Suppressor macrophage treated with lipopolysaccharide for 4 hours (primary cell): ENCODE results near the gene POU3F2.
A peak's percentile ranks its signal among the peaks of the same experiment; 100 is the strongest.

Experiments
- DNase-seq: peaks from one replicate; pipeline ENCODE4 v3.0.0-alpha.2; 2020

POU3F2 gene

DNA sequence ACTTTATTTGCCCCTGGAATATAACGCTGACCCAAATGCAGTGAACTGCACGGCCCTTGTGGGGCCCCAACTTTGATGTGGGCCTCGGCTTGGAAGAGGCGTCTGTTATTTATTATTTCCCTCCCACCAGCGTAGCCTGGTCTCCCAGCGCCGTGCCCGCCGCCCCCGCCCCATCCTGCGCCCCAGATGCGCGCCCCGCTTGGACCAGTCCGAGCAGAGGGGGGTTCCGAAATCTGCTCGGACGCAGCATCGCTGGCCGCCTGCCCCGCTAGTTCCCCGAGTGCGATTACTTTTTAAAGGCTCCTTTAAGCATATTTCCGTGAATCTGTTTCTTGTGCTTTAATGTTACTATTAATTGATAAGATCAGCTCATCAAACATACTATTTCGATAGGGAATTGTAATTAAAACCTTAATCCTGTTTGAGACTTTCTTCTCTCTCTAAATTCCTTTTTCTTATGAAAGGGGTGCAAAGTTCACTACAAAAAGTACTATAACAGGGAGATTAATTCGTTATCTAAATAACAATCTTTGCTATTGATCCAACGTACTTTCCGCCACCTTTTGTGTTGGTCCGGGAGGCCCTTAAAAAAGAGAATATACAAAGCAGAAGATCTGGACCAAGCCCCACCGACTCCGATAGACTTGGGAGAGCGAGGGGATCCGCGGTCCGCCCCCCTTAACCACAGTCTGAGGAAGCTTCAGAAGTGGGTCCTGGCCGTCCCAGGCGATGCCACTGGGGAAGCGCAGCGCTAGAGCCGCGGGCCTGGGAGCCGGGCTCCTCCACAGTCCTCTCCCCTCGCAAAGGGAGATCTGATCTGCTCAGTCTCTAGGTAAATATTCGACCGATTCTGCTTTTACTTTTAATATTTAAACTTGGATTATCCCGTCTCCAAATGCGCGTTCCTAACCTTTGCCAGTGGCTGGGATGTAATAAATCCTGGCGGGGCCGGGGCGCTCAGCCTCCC lies 10.2 kb downstream of the POU3F2 start:
- DNase-seq: no peak

- peak; percentile 79 for DNase-seq
Measured at GRCh38 chr6:98845211-98846020, 11.0 kb downstream of the POU3F2 start.

GRCh38 chr6:98846021-98846380 lies 11.6 kb downstream of the POU3F2 start:
- no peak for DNase-seq

- DNase-seq: no peak
Measured at GRCh38 chr6:98847416-98847778, 13.0 kb downstream of the POU3F2 start.

DNA sequence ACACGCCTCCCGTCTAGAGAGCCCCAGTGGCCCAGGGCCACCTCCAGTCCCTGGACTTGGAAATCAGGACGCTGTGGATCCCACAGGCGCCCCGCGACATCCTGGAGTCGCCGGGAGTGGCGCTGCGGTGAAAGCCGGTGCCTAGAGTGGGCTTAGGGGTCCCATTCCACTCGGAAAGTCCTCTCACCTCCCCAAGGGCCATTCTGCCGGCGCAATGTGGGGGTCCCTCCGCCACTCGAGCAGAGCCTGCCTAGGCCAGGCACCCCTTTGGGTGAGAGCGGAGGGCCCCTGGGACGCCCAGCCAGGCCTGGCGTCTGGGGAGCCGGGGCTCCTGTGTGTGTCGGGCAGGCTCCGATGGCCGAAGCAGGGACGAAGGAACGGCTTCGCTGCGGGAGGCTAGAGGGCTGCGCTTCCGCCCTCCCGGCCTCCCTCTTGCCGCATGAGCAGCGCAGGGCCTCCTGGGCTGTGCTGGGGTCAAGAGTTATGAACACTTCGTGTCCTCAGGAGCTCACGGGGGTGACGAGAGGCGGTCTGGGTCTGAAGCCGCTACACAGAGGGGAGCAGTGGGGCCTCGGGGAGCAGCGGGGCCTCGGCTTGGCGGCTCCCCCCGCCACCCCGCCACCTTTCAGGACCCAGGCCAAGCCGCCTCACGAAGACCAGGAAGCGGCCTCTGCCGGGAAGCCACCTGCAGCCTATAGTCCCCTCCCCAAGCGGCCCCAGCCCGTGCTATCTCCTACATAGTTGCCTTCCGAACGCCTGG lies 13.6 kb downstream of the POU3F2 start:
- no peak for DNase-seq

DNA sequence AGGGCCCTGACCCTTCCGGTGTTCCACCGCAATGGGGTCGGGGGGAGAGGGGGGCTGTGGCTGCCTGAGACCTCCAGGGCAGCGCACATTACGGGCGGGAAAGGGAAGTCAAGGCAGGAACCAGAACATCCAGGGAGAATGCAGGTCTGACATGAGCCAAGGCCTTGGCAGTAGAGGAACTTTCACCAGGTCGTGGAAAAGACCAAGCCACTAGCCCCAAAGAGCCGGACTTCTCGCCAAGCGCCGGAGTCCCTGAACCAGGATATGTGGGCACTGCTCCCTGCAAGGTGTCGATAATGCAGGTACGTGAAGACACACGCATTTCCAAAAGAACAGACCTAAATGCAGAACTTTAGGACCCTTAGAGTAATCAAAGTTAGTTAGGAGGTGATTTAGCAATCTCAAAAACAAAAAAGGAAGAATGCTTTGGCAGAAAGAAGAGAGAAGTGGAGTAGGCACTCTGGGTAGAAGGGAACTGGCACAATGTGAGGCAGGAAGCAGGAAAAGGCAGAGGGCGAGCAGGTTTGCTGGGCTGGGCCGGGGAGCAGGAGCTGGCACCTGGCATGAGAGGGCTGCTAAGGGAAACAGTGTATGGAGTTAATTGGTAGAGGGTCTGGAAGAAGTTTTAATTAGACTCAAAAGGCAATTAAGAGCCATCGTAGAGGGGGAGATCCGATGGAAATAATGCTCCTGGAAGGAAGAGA lies 14.3 kb downstream of the POU3F2 start:
- no peak for DNase-seq

DNA sequence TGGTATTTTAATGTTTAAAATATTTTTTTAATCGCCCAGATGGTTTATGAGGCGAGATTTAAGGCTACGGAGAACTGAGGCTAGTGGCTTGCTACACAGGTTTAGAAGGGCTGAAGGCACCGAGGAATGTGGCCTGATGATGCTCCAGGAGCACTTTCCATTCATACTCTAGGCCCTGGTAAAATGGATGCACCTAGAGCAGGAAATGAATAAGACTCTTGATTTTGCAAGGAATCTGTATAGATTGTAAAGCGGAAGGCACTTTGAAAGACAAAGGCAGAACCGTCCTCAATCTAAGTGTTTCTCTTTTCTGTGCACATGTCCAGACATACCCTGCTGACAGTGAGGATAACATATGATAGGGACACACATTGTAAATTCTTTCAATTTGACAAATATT lies 30.1 kb downstream of the POU3F2 start:
- no peak for DNase-seq

DNA sequence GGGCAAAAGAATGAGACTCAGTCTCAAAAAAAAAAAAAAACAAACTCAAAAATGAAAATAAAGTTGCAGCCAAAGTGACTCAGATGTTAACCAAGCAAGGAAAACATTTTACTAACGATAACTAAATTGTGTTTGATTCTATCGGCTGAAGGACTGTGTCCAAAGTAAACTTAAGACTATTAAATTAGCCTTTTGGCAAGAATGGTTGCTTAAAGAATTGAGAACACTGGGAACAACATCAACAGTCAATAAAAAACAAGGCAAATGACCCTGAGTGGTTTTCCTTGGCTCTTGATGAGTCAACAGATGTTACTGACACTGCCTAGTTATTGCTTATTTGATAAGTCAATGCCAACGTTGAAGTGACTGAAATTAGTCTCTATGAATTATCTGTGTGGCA lies 36.7 kb downstream of the POU3F2 start:
- DNase-seq: no peak

- no peak for DNase-seq
Measured at GRCh38 chr6:98871821-98872220, 37.4 kb downstream of the POU3F2 start.

GRCh38 chr6:98875375-98875774 lies 41.0 kb downstream of the POU3F2 start:
- no peak for DNase-seq

DNA sequence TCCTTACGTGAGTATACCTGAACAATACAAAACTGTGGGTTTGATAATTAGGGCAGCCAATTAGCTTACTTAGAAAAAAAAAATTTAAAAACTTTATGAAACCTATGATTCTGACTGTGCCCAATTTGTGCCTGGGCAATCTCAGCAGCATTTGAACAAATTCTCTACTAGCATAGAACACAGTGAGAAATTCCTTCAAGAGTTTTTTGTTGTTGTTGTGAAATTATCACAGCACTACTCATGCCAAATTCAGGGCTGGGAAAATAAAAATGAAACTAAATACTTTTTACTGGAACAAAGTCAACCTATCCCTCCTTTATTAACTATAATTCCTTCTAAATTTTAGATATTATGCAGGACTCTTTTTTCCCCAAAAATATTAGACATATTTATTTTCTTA lies 42.9 kb downstream of the POU3F2 start:
- no peak for DNase-seq

DNA sequence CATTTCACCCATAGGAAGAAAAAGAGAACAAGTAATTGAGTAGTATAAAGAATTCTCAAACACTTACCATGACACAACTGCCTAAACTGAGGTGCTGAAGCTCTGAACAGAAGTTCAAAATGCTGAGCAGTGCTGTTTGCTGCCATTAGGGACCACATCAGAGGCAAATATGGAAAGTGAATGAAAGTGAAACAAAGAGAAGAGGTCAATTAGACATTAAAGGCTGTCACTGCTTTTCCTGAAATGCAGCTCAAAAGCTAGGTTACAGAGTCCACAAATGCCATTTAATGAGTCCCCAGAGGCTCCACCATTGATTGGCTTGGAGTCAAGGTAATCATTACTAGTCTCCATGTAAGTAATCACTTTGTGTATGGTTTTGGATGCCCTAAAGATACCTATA lies 46.1 kb downstream of the POU3F2 start:
- peak; percentile 13 for DNase-seq

GRCh38 chr6:98885330-98885729 lies 51.0 kb downstream of the POU3F2 start:
- no peak for DNase-seq

- no peak for DNase-seq
Measured at GRCh38 chr6:98887650-98888049, 53.3 kb downstream of the POU3F2 start.
